ENCODE results near the gene STXBP2.

Gene STXBP2

GRCh38 chr19:7629347-7630054 is 7.4 kb upstream of the STXBP2 start, which contains the start of the genes PET100 and XAB2:
PET100 (plus strand) TSS chr19:7629793; CDS start chr19:7629834, 41 bp downstream.
XAB2 (minus strand) TSS chr19:7629545; CDS start chr19:7629527, 18 bp downstream.
- H3K4me3 ChIP-seq (ENCODE audit: low read length), result peak within 1 kb of the TSS; percentile 94
- H3K9me3 ChIP-seq (replicated peaks; ENCODE audit: insufficient read depth, low read length), result no peaks in the 10 kb centered on the region
- H3K4me2 ChIP-seq (ENCODE audit: low read depth, low read length), result peak within 1 kb of the TSS; percentile 85
- no peaks in the 10 kb centered on the region for H3K9me2 ChIP-seq (replicated peaks; ENCODE audit: insufficient read depth, low read length)
- peaks cover 58% of the 10 kb centered on the region for H3K79me2 ChIP-seq (ENCODE audit: low read length)
- no peaks in the 10 kb centered on the region for H3F3A ChIP-seq (ENCODE audit: insufficient read depth, low read length)
- peak within 1 kb of the TSS; percentile 62 for H2AFZ ChIP-seq (ENCODE audit: low read length)
- H4K20me1 ChIP-seq (ENCODE audit: insufficient read depth, low read length), result no peaks in the 10 kb centered on the region
- H3K27me3 ChIP-seq (replicated peaks; ENCODE audit: insufficient read depth, low read length), result no peaks in the 10 kb centered on the region
- DNase-seq, result peak; percentile 100
- no peaks in the 10 kb centered on the region; the same call in 1 of the 2 replicates for H3K36me3 ChIP-seq (replicated peaks; ENCODE audit: insufficient read depth, low read length)
- peak within 1 kb of the TSS; percentile 91 for H3K9ac ChIP-seq (ENCODE audit: low read length)
- H3K27ac ChIP-seq (ENCODE audit: low read length), result peak within 1 kb of the TSS; percentile 32; the same call in 1 of the 2 replicates
- TF ChIP-seq EZH2phosphoT487 (IDR thresholded peaks at IDR 0.05; ENCODE audit: low read length), result no peak
- peaks cover 14% of the 10 kb centered on the region for H3K4me1 ChIP-seq (ENCODE audit: low read length)

GRCh38 chr19:7631577-7631976 is 5.3 kb upstream of the STXBP2 start:
- Histone ChIP-seq H3F3A (ENCODE audit: insufficient read depth, low read length) (no peaks in the 10 kb centered on the region), H3K4me1 (ENCODE audit: low read length) (peaks cover 15% of the 10 kb centered on the region), H2AFZ (ENCODE audit: low read length) (no peak overlapping the region), H3K9me3 (replicated peaks; ENCODE audit: insufficient read depth, low read length) (no peaks in the 10 kb centered on the region), H3K4me3 (ENCODE audit: low read length) (no peak overlapping the region), H3K79me2 (ENCODE audit: low read length) (peaks cover 44% of the 10 kb centered on the region), H3K27me3 (replicated peaks; ENCODE audit: insufficient read depth, low read length) (no peaks in the 10 kb centered on the region), H3K27ac (ENCODE audit: low read length) (no peak overlapping the region), H3K4me2 (ENCODE audit: low read depth, low read length) (no peak overlapping the region), H4K20me1 (ENCODE audit: insufficient read depth, low read length) (no peaks in the 10 kb centered on the region), H3K9ac (ENCODE audit: low read length) (no peak overlapping the region), H3K9me2 (replicated peaks; ENCODE audit: insufficient read depth, low read length) (no peaks in the 10 kb centered on the region), H3K36me3 (replicated peaks; ENCODE audit: insufficient read depth, low read length) (no peaks in the 10 kb centered on the region)
- DNase-seq, result no peak
- TF ChIP-seq CTCF (IDR thresholded peaks at IDR 0.05; ENCODE audit: low read length) (no peak), EZH2phosphoT487 (IDR thresholded peaks at IDR 0.05; ENCODE audit: low read length) (no peak), EZH2 (optimal IDR thresholded peaks at IDR 0.05; ENCODE audit: low read depth, low read length) (no peak)

DNA sequence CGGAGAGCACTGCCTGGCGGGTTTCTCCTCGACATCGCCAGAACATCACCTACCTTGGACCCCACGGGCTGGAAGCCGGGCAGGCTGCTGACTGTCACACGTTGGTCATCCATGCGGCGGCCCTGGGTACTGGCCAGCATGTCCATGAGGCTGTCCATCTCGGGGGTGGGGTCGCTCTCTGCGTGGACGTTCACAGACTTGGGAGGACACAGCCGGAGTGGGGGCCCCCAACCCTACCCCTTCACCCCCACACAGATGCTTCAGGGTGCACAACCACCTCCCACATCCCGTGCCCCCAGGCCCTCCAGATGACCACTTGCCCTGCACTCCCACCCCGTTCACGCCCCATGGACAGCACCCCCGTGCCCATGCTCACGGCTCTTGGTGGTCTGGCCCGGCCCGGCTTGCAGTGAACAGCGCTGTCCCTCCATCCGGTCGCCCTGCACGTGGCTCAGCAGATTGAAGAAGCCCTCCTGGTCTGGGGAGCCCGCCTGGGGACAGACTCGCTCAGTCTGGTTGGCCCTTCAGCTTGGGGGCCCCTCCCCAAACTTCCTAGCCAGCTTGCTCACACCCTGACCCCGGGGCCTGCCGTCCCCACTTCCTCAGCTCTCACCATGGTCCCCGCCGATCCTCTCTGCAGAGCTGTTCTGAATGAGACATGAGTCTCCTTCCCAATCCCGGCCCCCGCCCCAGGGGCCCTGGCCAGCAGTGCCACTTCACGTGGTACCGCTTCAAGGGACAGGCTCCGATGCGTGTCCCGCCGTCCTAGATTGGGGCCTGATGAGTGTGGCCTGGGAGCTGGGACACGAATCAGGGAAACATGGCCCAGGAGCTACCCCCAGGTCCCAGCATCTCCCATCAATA is 4.3 kb upstream of the STXBP2 start:
- Histone ChIP-seq H3K4me2 (ENCODE audit: low read depth, low read length) (no peak overlapping the region), H3K9ac (ENCODE audit: low read length) (no peak overlapping the region), H3K27me3 (replicated peaks; ENCODE audit: insufficient read depth, low read length) (no peaks in the 10 kb centered on the region), H3F3A (ENCODE audit: insufficient read depth, low read length) (no peaks in the 10 kb centered on the region), H3K79me2 (ENCODE audit: low read length) (peaks cover 38% of the 10 kb centered on the region), H3K27ac (ENCODE audit: low read length) (no peak overlapping the region), H3K36me3 (replicated peaks; ENCODE audit: insufficient read depth, low read length) (no peaks in the 10 kb centered on the region), H2AFZ (ENCODE audit: low read length) (no peak overlapping the region), H4K20me1 (ENCODE audit: insufficient read depth, low read length) (no peaks in the 10 kb centered on the region), H3K9me3 (replicated peaks; ENCODE audit: insufficient read depth, low read length) (no peaks in the 10 kb centered on the region), H3K9me2 (replicated peaks; ENCODE audit: insufficient read depth, low read length) (no peaks in the 10 kb centered on the region), H3K4me1 (ENCODE audit: low read length) (peaks cover 17% of the 10 kb centered on the region), H3K4me3 (ENCODE audit: low read length) (no peak overlapping the region)
- DNase-seq, result no peak
- TF ChIP-seq CTCF (IDR thresholded peaks at IDR 0.05; ENCODE audit: low read length) (no peak), EZH2phosphoT487 (IDR thresholded peaks at IDR 0.05; ENCODE audit: low read length) (no peak)

Data from MM.1S (cell line).